HG03064 (cell line): Measurements from ENCODE around the gene TP53RK.

Experiments
- ATAC-seq: cut with Tn5 transposase; IDR thresholded peaks from one replicate; pipeline ENCODE4 v1.9.1; 2021; ENCODE audit warnings: low read depth; ENCODE audit not compliant: unreplicated experiment

Gene TP53RK

GRCh38 chr20:46641424-46641823 is 47.8 kb downstream of the TP53RK start:
- ATAC-seq, result no peak

GRCh38 chr20:46640536-46641311 is 48.5 kb downstream of the TP53RK start:
- ATAC-seq, result no peak

- ATAC-seq, result no peak
These were observed 49.2 kb downstream of the TP53RK start for GRCh38 chr20:46640044-46640443.

- ATAC-seq, result no peak
These were observed 49.7 kb downstream of the TP53RK start for GRCh38 chr20:46639587-46639986.

- no peak for ATAC-seq
These were observed 50.4 kb downstream of the TP53RK start for GRCh38 chr20:46638898-46639274.

GRCh38 chr20:46638134-46638897 is 50.9 kb downstream of the TP53RK start:
- ATAC-seq, result no peak

GRCh38 chr20:46637427-46638133 is 51.7 kb downstream of the TP53RK start:
- ATAC-seq, result no peak

GRCh38 chr20:46637020-46637419 is 52.2 kb downstream of the TP53RK start:
- ATAC-seq, result no peak

- no peak for ATAC-seq
These were observed 52.7 kb downstream of the TP53RK start for GRCh38 chr20:46636514-46636913.

GRCh38 chr20:46635514-46636136 is 53.6 kb downstream of the TP53RK start:
- no peak for ATAC-seq

- ATAC-seq, result no peak
These were observed 54.7 kb downstream of the TP53RK start for GRCh38 chr20:46634528-46634927.
